Measurements from ENCODE around the gene KIT.

KIT gene

GRCh38 chr4:54745031-54745770, 87.4 kb downstream of the KIT start:
- DNase-seq (ENCODE audit: low read depth): peak; percentile 27

GRCh38 chr4:54746218-54746617, 88.5 kb downstream of the KIT start:
- DNase-seq (ENCODE audit: low read depth): peak; percentile 85

DNA sequence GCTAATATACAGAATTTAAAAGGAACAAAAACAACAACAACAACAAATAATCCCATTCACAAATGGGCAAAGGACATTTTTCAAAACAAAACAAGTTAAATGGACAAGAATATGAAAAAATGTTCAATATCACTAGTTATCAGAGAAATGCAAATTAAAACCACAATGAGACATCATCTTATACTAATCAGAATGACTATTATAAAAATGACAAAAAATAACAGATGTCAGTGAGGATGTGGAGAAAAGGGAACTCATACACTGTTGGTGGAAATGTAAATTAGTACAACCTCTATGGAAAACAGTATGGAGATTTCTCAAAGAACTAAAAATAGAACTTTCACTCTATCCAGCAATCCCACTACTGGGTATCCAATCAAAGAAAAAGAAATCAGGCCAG, 92.6 kb downstream of the KIT start:
- DNase-seq (ENCODE audit: low read depth): no peak

DNA sequence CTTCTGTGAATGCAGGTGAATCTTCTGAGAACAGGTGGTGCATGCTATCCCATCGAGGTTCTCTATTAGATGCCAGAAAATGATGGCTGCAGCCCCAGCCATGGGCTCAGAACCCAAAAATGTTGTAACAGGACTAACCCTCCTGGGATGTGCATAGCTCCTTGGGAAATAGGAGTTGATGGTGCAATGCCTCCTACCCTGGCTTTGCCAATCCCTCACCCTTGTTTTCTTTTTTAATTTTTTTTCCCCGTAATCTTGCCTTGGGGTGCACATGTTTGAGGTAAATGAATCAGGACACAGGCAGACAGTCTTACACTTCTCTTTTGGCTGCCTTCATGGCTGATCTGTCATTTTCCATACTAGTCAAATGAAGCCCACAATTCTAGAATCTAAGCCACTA, 96.6 kb downstream of the KIT start:
- DNase-seq (ENCODE audit: low read depth): peak; percentile 7

DNA sequence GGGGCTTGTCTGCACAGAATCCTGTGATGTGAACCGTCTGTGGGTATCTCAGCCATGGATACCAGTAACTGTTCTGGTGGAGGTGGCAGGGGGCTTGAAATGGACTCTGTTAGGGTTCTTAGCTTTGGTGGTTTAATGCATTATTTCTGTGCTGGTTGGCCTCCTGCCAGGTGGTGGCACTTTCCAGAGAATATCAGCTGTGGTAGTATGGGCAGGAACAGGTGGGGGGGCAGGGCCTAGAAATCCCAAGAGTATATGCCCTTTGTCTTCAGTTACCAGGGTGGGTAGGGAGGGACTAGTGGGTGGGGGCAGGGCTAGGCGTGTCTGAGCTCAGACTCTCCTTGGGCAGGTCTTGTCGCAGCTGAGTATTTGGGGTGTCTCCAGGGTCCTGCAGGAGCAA, 106.7 kb downstream of the KIT start:
- DNase-seq (ENCODE audit: low read depth): no peak

GRCh38 chr4:54767376-54767775, 109.6 kb downstream of the KIT start:
- DNase-seq (ENCODE audit: low read depth): peak; percentile 86

GRCh38 chr4:54773022-54773421, 115.3 kb downstream of the KIT start:
- no peak for DNase-seq (ENCODE audit: low read depth)

GRCh38 chr4:54779036-54779435, 121.3 kb downstream of the KIT start:
- DNase-seq (ENCODE audit: low read depth): no peak

- DNase-seq (ENCODE audit: low read depth): no peak
Measured at GRCh38 chr4:54779476-54780148, 121.9 kb downstream of the KIT start.

DNA sequence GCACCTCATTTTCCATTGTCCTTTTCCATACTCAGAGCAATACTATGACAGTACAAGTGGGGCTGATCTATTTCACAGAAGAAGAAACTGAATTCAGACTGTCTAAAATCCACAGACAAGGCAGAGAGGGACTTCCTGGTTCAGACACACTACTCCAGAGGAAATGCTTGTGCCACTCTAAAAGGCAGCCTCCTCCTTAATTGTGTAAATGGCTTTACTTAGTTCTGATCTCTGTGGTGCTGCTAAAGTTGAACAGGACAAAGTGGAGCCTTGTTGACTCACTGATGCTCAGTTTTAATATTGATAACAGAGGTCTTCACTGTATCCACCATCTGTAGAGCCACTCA, 122.4 kb downstream of the KIT start:
- DNase-seq (ENCODE audit: low read depth): peak; percentile 11

DNA sequence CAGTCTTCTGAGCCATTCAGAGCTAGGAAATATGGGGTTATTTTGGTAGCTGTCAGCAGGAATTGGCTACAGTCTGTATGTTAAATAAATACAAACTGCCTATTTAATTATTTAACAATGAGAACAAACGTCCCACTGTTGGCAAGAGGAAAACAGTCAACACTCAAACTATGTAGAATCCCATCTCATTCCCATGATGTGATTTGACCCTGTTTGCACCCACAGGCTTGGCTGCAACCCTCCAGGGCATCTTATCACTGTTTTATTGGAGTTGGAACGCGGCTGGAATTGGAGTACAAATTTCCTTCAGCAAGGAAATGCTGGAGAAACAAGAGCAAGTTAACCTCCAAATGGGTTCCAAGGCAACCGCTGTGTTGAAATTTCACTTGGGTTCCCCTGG, 124.0 kb downstream of the KIT start:
- DNase-seq (ENCODE audit: low read depth): peak; percentile 90

DNA sequence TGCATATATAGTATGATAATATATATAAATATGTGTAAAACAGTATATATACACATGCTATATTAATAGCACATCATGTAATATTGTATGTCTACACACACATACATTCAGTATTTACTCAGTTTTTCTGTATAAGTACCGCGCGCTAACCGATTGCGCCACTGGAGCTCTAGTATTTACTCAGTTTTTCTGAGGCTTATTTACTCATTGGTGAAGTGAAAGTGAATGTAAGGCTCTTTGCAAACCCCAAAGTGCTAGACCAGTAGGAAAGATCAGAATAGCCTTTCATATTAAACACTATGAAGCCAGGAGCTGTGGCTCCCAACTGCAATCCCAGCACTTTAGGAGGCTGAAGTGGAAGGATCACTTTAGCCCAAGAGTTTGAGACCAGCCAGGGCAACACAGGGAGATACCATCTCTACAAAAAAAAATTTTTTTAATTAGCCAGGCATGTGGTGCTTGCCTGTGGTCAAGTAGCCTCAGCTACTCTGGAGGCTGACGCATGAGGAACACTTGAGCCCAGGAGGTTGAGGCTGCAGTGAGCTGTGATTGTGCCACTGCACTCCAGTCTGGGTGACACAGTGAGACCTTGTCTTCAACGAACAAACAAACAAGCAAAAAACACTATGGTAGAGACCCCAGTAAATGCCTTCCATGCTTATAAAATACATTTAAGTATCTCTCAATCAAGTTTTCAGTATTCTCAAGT, 125.8 kb downstream of the KIT start:
- DNase-seq (ENCODE audit: low read depth): peak; percentile 87

DNA sequence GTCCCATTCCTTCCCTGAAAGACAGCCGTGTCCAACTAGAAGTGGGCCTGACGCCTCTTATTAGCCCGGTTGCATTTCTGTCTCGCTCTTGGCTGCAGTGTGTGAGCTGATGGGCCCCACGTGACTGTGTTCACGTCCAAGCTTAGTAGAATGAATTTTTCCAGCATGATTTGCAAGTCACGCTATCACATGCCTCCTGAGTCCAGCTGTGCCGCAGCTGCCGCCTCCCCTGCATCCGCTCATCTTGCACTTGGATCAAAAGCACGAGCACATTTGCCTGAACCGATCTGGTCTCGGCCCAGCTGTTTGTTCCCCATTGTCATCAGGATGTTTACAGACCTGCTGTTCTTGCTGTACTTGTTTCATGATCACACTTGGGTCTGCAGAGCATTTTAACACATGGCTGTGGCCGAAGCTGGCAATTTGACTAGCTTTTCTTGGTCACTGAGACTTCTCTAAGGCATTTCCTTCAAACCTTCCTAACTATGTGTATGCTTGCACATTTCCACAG, 126.5 kb downstream of the KIT start:
- peak; percentile 99 for DNase-seq (ENCODE audit: low read depth)
